ENCODE results near the gene TP73. TPM values are rescaled to one million over a fixed set of nuclear protein-coding genes. Genes with fewer than 3 reads are reported as not detected.

The TP73 gene
- total RNA-seq, result under 1 TPM in 1 of 2 donors, not detected in 1; 0.06 TPM
- long read RNA-seq, result 0 reads

DNA sequence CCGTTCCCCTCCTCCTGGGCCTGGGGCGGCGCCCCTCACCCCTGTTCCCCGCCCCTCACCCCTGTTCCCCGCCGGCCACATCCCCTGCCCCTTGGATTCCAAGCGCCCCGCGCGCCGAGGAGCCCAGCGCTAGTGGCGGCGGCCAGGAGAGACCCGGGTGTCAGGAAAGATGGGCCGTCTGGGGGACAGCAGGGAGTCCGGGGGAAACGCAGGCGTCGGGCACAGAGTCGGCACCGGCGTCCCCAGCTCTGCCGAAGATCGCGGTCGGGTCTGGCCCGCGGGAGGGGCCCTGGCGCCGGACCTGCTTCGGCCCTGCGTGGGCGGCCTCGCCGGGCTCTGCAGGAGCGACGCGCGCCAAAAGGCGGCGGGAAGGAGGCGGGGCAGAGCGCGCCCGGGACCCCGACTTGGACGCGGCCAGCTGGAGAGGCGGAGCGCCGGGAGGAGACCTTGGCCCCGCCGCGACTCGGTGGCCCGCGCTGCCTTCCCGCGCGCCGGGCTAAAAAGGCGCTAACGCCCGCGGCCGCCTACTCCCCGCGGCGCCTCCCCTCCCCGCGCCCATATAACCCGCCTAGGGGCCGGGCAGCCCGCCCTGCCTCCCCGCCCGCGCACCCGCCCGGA lies at the start of gene TP73:
TP73 (plus strand) TSS at position 587 of the 618 bp plus-strand sequence. CDS start 29,850 bp downstream, outside the sequence.
- ATAC-seq, result peak; percentile 14 to 30
- intact Hi-C loops (cut with DNase I), result no loop called here
- no peak for DNase-seq

DNA sequence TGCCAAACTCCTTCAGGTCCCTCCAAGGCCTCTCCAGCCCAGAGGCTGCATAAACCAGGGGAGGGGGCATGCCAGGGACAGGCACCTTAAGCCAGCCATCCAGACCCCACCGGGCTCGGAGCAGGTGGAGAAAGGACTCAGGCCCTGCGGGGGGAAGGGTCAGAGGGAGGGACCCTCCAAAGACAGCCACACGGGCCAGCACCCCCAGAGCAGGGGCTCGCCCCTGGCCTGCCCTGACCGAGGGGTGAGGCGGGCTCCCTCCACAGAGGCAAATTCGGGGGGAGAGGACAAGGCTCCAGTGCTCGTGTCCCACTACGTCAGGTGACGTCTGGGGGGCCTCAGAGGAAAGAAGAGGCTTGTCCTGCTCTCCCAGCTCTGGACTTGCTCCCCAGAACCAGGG lies 49.2 kb upstream of the TP73 start:
- ATAC-seq, result no peak
- intact Hi-C loops (cut with DNase I), result no loop called here
- no peak for DNase-seq

DNA sequence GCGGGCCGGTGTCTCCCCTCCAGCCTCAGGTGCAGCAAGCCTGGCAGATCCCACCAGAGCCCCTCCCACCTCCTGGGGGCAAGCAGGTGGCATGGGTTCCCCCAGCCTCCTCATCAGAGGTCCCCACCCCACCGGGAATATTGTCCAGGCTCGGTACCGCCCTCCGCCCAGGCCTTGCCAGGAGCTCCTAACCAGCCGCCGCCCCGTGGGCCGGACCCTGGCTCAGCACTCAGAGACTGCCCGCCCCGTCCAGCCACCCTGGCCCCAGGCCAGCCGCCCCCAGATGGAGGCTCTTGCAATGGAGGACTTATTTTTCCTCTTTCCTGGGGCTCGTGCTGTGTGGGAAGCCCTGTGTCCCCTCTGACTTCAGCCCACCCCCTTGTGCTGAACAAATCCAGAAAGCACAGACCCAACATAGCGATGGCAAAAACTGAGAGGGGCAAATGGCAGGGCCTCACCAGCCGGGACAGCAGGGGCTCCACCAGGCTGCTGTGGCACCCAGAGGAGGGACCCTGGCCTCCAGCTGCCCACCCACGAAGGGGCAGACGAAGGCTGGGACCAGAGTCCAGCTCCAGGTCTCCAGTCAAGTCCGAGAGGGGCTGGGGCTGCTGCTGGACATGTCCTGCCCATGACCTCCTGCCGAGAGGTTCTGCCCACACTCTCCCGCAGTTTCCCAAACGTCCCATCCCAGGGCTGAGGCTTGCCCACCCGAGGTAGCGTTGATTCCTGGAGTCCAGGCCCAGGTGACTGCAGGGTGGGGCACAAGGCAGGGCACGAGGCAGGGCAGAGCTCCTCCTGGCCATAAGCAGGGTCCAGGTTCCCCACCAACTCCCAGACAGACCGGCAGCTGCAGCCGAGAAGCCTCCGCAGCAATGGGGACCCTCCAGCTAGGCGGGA lies 48.5 kb upstream of the TP73 start:
- ATAC-seq (no peak), DNase-seq (no peak)
- intact Hi-C loops (cut with DNase I), result no loop called here

DNA sequence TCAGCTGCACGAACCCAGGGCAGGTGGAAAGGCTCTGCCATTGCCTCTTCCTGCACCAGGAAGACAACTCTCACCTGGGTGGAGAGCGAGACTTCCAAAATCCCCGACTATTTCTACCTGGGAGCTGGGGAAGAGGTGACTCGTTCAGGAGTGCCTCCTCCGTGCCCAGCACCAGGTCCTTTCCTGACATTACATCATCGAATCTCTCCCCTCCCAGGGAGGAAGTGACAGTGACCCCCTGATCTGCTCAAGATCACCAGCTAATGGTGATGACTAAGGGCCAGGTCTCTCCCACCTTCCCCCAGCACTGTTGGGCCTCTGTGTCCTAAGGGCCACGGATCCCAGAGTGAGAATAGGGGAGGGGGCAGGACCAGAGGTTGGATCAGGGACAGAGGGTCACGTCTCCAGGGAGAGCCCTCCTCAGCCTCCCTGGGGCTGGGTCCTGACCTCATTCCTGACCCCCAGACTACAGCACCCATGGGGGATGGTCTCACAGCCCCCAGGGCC lies 47.8 kb upstream of the TP73 start:
- no peak for ATAC-seq
- intact Hi-C loops (cut with DNase I), result no loop called here
- no peak for DNase-seq

DNA sequence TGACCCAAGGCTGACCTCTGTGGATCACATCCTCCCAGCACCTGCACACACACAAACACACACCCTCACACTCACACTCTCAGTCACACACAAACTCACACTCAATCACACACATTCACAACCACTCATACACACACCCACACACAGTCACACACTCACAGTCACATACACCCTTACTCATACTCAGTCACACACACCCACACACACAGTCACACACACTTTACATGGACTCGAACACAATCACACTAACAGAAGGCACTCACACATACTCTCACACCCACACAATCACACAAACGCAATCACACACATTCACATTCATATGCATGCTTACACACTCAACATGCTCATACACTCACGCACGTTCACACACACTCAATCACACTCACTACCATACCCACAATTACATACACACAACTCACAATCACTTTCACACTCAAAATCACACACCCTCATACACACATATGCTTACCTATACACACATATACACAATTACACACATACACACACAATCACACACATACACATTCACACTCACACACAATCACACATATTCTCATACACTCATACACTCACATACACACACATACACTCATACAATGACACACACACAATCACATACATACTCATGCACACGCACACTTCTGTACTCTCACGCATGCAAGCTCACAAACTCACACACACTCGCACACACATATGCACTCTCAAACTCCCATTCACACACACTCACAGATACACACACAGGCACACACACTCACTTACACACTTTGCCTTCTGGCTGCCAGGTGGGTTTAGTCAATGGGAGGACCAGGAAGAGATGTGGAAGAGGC lies 47.1 kb upstream of the TP73 start:
- DNase-seq (no peak), ATAC-seq (no peak)
- intact Hi-C loops (cut with DNase I), result no loop called here

DNA sequence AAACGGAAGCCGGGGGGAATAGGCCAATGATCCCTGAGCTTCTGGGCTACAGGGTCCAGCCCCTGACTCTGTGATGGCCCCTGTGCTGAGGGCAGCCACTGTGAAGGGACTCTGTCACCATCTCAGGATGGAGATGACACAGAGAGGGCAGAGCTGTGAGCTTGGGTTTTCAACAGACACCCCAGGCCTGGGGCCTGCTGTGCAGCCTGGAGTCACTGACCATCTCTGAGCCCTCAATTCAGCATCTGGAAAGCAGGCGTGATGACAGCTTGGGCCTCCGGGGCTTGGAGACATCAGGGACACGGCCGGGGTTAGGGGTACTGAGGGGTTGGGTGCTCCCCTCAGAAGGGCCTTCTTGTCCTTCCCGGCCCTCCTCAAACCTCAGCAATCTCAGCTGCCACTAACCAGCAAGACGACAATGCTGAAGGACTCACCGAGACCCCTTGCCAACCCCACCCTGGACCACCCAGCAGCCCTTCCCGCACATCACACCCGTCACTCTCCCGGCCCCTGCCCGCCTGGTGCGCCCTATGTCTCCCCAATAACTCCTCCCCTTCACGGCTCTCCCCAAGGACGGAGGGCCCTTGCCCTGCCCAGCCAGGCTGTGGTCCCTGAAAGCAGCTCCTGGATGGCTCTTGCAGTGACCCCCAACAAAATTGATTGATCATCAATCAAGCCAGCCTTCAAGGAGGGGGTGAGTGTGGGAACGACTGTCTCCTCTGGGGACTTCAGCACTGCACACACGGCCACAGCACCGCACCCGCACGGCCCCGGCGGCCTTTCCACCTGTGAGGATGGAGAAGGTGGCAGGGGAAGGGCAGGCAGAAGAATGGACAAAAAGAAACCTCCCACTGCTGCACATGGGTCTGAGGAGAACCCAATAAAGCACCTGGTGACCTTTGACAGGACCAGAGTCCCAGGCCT lies 45.3 kb upstream of the TP73 start:
- ATAC-seq (no peak), DNase-seq (no peak)
- intact Hi-C loops (cut with DNase I), result no loop called here

DNA sequence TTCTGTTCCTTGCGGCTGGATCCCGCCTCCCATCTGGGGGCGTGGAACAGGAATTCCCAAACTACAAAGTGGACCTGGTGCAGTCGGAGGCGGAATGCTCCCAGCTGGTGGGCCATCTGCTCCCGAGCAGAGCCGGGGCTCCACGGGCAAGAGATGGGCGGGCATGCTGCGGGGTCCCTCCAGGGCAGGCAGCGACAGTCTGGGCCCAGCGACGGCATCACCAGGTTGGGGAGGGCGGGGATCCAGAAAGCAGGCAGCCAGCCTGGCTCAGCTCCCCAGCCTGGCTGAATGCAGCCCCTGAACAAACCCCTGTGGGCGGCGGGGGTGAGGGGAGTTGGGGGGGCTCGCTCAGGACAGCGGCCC lies 44.6 kb upstream of the TP73 start:
- ATAC-seq, result no peak
- no peak for DNase-seq
- intact Hi-C loops (cut with DNase I), result no loop called here

DNA sequence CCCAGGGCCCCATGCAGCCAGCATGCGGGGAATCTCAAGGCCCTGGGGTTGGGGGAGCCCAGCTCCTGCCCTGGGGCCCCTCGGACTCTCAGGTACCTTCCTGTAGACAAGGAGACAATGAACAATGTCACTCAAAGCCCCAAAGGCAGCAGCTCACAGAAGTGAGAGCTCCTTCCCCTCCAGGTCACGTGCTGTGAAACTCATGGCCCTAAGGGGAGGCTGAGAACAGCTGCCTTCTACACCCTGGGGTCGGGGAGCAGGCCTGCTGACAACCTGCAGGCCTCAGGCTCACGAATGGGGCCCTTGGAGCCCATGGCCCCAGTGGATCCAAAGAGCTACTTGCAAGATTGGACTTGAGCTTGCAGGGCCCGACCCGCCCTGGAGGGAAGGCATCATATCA lies 44.2 kb upstream of the TP73 start:
- intact Hi-C loops (cut with DNase I), result no loop called here
- DNase-seq (no peak), ATAC-seq (no peak)

DNA sequence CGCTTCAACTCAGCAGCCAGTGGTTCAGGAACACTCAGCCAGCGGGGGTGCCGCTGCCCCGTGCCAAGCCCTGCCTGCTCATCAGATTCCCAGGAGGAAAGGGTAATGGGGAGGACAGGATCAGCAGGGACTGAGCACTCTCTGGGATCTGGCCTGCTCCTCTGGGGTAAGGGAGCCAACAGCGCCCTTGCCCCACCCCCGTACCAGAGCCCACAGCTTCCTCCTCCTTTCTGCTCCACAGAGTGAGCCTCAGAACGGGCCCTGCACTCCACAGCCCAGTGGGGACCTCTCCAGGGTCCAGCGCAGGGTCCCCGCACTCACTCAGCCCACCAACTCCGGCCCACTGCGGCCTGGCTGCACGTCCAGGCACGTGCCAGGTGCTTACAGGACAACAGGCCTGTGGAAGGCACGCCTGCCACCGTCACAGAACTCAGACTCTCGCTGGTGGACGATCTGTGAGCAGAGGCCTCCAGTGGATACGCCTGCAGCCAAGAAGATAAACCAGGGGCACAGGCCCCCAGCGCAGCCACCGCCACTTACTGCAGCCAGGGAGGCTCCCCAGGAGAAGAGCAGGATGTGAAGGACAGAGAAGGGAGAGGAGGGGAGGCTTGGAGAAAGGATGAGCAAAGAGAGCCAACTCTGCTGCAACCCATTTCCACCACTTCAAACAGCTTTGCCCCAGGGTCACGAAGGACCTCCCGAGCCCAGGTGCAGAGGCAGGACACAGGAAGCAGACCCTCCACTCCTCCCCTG lies 43.1 kb upstream of the TP73 start:
- no peak for ATAC-seq
- intact Hi-C loops (cut with DNase I), result no loop called here
- DNase-seq, result no peak

DNA sequence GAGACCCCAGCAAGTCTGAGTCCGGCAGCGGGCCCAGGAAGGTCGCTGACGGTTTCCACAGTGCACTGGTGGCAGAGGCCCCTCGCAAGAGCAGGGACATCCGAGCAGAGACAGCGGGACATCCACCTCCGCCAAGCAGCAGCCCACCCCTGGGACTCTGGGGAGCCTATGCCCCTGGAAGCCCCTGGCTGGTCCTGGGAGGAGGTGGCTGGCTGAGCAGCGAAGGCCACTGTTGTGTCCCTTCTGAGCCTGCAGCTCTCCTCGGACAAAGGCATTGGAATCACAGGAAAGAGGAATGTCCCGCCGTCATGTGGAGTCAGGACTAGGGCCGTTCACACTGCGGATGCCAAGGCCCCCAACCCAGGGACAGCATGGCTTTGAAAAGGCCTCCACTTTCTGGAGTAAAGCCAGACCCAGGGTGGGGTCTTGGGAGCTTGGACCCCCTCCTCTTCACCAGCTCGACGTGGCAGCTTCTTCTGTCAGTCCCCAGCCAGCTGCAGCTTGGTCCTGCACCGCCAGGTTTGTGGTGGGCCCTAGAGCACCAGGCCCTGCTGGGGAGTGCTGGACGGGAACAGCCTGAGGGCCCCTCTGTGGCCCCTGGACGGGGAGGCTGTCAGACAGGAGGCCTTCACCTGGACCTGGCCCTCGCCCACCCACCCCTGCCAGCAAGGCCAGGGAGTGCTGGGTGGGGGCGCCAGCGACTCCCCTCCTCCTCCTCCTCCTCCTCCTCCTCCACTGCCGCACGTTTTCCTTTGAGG lies 42.4 kb upstream of the TP73 start:
- no peak for ATAC-seq
- DNase-seq, result no peak
- intact Hi-C loops (cut with DNase I), result no loop called here

DNA sequence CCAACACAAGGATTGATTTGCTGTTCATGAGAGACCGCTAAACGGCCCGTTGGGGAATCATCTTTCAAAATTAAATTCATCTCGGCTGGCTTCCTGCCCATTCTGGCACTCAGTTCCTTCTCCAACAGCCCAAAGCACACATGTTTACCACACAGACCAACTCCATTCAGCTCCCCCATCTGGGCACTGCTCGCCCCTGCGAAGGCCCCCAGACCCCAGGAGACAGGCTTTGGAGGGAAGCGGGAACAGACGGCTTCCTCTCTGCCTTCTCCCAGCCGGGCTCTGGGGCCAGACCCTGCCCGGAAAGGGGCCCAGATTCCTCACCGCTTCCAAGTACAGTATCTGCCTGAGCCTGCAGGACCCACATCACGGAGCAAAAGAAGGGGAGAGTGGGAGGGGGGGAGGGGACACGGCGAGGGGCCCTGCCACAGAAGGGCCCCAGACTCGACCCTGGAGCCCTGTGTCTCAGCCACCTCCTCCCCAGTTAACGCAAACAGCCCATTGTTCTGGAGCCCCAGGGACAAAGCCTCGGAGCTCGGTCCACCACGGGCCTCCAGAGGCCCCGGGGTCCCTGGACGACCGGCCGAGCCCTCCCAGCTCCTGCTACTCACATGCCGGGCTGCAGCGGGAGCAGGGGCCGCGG lies 41.7 kb upstream of the TP73 start:
- DNase-seq, result no peak

DNA sequence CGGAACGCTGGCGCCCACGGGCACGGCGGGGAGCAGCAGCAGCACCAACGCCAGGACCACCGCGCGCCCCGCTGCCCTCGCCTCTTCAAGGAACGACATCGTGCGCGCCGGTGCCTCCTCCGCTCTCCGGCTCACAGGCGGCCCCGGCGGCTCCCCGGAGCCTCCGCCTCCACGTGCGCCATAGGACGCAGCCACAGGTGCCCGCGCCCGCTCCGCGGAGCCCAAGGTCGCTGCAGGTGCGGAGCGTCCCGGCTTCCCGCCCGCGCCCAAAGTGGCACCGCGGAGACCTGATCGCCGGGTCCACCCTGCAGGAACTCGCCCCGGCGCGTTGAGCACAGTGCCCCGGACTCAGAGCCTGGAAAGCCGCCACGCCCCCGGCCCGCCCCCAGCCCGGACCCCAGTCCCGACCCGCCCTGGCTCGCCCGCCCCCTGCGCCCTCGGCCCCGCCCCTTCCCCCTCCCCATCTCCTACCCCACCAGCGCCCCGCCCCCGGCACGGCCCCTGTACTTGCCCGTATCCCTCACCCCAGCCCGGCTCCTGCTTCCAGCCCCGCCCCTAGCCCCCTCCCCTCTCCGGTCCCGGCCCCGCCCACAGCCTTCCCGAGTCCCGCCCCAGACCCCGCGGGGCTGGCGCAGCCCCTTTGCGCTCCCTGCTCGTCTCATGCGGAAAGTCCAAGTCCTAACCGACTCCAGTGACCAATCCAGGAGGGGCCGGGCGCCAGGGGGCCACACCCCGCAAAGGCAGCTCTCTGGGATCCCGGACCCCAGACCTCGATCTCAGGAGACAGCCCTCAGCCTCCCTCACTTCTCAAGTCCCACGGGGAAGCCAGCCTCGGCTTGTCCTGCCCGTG lies 40.9 kb upstream of the TP73 start, which contains the start of gene MEGF6:
MEGF6 (minus strand) TSS at position 339 of the 850 bp plus-strand sequence; CDS start at position 99, 240 bp downstream.
- DNase-seq (peak; percentile 87), ATAC-seq (peak; percentile 86 to 88)
- intact Hi-C loops (cut with DNase I), result no loop called here

More for the DNA sequence above, 41.7 kb upstream of the TP73 start:
- intact Hi-C loops (cut with DNase I), result no loop called here
- ATAC-seq, result peak in 1 of 2 donors; percentile 13

DNA sequence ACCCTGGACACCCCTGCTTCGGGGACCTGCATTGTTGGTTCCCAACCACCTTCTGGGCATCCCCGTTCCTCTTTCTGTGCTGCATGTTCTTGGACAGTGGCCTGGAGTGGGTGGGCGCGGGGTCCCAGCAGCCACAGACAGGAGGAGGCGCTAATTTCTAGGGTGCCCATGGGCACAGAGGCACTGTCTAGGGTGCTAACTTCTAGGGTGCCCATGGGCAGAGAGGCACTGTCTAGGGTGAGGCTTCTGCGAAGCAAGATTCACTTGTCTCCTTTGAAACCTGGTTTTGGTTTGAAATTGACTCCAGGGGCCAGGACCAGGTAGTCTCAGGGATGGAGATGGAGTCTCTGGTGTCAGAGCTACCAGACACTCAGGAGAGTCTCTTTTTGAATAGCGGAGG lies 40.2 kb upstream of the TP73 start:
- no peak for ATAC-seq
- intact Hi-C loops (cut with DNase I), result no loop called here
- DNase-seq, result no peak

DNA sequence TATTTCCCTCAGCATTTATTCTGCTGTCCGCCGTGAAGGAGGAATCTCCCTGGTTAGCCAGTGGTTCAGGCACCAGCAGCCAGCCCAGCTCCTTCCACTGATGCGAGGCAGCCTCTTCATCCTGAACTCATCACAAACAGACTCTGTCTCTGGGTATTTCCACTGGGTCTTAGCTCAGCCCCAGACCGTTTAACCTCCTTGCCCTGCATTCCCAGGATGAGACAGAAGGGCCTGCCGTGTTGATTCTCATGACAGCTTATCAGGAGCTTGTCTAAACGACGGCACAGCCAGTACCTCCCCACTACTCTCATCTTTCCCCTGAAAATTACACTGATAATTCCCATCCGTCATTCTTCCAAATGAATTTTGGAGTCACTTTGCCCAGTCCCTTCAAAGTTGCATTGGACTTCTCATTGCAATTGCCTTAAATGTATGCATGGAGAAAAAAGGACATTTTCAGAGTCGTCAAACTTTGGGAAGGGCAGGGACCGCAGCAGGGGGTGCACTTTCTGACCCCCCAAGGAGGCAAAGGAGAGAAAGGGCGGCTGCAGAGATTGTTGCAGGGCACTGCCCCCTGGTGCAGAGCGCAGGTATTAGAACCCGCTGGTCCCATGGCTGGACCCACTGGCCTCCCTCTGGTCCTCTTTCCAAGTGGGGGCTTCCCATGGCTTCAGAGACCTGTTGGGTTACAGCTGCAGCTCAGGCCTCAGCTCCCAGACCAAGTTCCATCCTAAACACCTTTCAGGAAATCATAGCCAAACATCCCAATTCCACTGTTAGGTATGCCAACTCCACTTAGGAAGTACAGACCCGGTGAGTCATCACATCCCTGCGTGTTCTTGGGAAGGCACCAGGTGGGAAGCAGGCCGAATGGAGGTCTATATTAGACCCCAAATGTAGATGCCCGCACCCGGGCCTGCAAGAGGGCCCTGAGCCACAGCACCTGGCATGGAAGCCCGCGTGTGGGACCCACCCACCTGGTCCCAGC lies 37.3 kb upstream of the TP73 start:
- ATAC-seq, result peak in 1 of 2 donors; percentile 7
- DNase-seq, result no peak
- intact Hi-C loops (cut with DNase I), result loop anchor here in 1 of 2 donors (5.0 kb wide), 1 partner anchor 53 kb away; no protein-coding TSS in a partner anchor

Measured in left cardiac atrium (tissue), 4 donors.